CD4-positive, alpha-beta T cell treated with Interleukin-17A for 1 hour (primary cell): ENCODE measurements around the gene BRD3OS.
A peak's percentile ranks its signal among the peaks of the same experiment; 100 is the strongest.

Source experiments
- DNase-seq: peaks from one replicate; pipeline ENCODE4 v3.0.0-alpha.2; 2020

The BRD3OS gene

DNA sequence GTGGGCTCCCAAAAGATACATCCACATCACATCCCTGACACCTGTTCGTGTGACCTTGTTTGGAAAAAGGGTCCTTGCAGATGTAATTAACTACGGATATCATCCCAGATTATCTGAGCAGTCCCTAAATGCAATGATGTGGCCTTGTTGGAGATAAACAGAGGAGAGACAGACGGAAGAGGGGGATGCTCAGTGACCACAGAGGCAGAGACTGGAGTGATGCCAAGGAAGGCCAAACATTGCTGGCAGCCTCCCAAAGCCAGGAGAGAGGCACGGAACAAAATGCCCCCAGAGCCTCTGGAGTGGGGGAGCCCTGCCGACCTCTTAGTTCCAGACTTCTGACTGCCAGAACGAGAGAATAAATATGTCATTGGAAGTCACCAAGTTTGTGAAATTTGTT, 18.1 kb upstream of the BRD3OS start:
- DNase-seq: no peak

- DNase-seq: no peak
Measured at GRCh38 chr9:134007571-134007970, 17.7 kb upstream of the BRD3OS start.

DNA sequence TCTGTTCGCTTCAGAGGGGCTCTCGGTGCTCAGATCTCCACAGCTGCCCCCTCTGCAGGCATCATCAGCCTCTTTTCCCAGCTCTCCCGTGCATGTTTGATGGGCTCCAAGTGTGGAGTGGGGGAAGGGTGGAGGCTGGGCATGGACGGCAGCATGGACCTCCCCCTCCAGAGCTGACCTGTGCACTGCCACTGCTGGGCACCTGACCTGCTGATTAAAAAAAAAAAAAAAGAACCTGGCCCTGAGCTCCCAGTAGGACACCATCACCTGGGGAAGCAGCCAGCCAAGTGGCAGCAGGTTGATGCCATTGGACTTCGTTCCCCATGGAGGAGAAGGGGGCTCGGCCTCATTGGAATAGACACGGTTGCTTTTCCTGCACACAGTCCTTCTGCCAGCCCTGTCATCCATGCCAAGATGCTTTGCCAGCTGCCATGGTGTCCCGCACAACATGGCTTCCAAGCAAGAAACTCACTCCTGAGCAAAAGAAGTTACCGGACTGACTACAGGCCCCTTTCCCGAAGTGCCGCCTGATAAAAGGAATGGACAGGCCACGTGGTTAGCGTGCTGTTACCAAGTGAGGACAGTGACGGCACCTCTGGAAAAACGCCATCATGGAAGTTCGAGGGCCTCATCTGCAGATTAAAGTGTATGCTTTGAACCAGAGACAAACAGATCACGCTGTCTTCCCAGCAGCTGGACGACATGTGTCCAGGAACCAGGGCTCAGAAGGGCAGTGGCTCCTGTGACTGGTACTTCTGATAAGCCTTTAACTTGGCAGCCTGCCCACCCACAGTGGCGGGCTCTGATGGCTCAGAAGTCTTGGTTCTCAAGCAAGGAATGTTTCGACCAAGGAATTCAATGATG, 14.7 kb upstream of the BRD3OS start:
- DNase-seq: no peak

DNA sequence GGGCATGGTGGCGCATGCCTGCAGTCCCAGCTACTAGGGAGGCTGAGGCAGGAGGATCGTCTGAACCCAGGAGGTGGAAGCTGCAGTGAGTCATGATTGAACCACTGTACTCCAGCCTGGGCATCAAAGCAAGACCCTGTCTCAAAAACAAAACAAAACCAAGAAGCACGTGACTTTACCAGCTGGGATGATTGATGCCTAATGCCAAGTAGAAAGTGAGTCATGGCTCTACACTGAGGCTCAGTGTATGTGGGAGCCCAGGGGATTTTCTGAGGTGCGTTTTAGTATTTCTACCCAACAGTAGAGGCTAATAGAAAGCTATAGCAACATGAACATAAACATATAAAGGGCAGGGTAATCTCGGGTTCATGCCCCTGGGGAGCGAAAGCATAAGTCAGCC, 13.9 kb upstream of the BRD3OS start:
- DNase-seq: no peak

DNA sequence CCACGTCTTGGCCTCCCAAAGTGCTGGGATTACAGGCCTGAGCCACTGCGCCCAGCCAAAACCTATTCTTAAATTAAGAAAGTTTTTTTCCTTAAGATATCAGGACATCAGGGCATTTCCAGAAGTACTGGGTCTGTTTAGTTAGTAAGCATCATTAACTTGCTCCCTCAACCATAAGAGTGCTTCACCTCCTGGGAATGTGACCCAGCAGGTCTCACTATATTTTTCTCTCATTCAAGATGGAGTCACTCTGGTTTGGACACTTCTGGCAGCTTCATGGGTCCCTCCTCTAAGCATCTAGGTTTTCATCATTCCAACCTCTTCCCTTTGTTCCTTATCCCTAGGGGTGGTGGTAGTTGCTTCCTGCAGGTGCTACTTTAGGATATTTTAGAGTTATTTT, 10.3 kb upstream of the BRD3OS start:
- DNase-seq: no peak

- DNase-seq: no peak
Measured at GRCh38 chr9:134024214-134024792, 978 bp upstream of the BRD3OS start.

- peak; percentile 44 for DNase-seq
Measured at GRCh38 chr9:134025606-134026541, 593 bp downstream of the BRD3OS start.

DNA sequence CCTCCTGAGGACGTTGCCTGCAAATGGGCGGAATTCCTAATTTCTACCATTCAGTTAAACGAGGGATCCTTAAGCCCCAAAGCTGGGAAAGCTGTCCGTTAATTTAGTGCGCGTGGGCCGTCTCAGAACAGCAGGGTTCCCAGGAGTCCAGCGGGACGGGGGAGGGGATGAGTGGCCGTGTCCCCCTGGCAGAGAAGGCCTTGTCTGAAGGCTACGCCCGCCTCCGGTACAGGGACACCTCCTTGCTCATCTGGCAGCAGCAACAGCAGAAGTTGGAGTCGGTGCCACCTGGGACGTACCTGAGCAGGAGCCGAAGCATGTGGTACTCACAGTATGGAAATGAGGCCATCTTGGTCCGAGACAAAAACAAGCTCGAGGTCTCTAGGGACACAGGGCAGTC, 1.3 kb downstream of the BRD3OS start:
- DNase-seq: no peak

DNA sequence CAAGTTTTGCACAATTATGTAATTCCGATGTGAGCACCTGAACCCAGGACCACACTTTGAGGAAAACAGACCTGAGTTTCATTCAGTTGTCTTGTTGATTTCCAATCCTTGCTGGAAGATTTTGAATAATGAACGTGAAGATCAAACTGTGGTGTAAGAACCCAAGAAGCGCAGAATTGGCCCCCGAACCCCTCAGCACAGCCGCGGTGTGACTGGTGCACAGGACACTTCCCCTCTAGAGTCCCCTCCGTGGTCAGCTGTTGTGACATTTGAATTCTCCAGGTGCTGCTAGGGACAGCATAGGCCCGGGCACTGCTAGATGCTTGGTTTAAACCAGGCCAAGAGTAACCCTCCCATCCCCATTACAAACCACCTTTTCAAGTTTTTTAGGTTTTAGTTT, 1.7 kb downstream of the BRD3OS start:
- DNase-seq: no peak

- DNase-seq: no peak
Measured at GRCh38 chr9:134027561-134027960, 2.3 kb downstream of the BRD3OS start.

GRCh38 chr9:134028076-134028475, 2.8 kb downstream of the BRD3OS start:
- DNase-seq: no peak

DNA sequence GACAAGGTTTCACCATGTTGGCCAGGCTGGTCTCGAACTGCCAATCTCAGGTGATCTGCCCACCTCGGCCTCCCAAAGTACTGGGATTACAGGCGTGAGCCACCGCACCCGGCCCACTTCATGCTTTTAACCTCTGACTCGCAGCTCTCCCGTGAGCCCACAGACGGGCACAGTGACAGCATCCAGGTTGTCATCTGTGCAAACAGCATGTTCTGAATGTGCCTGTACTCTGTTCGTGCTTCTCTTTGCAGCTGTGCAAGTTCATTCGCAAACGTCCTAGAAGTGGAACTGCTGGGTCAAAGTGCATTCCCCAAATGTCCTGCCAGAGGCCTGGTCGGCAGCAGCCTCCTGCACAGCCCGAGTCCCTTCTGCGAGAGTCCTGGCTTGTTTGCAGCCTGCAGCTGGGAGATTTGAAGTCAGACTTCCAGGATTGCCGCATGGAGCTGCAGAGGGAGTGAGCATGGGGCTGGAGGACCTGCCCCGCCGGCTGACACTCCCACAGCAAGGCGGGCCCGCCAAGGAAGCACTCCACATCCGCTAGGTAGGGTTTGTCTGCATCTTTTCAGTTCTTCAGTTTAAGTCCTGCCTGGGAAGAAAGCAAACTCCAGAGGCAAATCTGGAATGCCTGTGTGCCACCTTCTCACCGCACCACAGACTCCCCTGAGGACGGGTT, 3.4 kb downstream of the BRD3OS start:
- DNase-seq: no peak

DNA sequence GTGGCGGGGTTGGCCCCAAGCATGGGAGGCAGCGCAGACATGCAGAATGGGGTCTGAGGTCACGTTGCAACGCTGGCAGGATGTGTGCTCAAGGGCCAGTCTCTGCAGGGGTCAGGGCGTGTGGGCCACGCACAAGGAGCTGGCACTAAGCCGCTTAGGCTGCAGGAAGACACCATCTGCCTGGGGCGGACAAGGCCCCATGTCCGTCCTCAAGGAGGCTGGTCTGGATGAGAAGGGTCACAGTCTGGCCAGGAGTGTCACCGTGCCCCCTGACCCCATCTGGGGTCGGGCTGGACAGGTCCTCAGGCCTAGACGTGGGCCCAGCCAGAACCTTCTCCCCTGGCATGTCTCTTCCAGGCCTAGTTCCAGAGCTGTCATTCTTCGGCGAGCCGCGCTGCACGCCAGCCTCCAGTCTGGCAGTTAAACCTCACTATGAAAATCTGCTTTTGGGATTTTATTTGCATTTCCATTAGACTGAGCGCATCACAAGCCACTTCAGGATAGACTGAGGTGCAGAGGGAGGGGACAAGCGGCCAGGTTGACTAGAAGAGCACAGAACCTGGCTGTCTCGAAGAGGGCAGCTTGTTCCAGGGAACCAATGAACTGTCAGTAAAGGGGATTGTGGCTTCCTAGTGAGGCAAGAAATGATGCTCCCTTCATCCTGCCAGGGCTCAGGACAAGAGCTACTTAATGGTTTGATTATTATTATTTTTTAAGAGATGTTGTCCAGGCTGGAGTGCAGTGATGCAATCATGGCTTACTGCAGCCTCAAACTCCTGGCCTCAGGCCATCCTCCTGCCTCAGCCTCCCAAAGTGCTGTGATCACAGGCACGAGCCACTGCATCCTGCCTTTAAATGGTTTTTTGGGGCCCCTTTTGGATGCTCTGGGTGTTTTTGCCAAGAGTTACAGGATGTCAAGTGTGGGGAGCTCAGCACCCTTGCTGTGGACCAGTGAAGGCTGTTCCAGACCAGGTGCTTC, 4.3 kb downstream of the BRD3OS start:
- no peak for DNase-seq

- no peak for DNase-seq
Measured at GRCh38 chr9:134030821-134031470, 5.7 kb downstream of the BRD3OS start.

GRCh38 chr9:134031783-134032182, 6.5 kb downstream of the BRD3OS start:
- DNase-seq: no peak

GRCh38 chr9:134032456-134033222, 7.4 kb downstream of the BRD3OS start:
- DNase-seq: no peak

DNA sequence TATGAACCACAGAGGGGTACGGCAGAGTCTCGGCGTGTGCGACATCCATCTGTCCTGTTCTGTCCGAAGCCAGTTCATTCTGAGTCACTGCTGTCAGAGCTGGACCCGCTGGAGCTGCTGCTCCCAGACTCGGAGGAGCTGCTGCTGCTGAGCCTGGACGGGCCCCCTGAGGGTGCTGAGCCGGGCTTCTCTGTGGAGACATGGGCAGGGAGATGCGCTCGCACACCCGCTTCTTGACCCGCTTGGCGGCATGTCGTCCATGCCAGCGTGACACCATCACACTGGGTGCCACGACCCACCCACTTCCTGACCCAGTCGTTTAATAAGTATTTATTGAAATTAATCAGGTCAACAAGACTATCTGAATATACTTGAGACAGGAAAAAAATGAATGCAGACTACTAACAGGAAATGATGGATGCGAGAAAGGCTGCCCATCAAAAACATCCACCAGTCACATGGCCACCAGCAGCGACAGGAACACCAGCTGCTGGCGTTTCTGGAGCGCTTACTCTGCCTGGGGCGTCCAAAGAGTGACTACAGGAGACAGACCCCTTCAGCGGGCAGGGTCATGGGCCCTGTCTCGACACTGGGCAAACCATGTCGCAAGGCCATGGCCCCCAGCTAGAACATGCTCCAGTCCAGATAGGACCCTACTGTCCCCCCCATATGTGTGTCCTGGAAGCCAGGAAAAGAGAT, 8.4 kb downstream of the BRD3OS start:
- no peak for DNase-seq

DNA sequence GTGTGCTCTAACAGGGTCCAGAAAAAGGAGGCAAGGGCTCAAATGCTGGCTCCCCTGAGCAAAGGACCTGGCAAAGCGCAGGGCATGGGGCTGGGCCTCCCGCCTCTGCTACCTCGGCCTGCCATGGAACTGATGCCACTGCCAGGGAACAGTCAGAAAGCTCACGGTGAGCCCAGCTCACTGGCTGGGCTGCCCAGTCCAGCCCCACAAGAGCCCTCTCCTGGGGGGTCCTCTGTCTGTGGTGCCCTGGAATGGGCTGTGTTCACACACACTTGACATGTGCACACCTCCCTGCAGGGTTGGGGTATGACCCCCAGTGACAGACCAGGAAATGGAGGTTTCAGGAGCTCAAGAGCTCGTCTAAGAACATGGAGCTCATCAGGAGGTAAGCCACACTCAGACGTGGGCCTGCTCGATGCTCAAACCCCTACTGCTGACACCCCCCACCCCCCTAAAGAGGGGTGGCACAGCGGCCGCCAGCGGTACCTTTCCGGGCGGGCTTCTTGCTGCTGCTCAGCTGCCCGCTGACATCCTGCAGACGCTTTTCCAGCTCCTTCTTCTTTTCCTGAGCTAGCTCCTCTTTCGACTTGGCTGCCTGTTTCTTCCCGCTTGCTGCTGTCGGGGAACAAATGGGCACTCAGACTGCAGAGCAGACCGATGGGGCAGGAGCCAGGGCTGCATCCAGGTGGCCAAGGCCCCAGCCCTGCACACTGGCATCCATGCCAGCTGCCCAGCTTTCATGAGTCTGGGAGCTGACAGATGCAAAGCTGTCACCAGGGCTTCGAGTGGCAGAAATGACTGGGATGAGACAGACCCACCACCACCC, 9.1 kb downstream of the BRD3OS start:
- DNase-seq: no peak
